Ovary (tissue), 9 donors: Measurements from ENCODE around the gene BFSP2. TPM values are rescaled to one million over a fixed set of nuclear protein-coding genes. Genes with fewer than 3 reads are reported as not detected.

Experiments used
- DNase-seq, 5 donors: peaks; one replicate each; pipeline ENCODE4 v3.0.0-alpha.2; 2019 to 2020
- H3K27ac ChIP-seq, 2 donors: fragments of 200-600 bp; one replicate each; pipeline versions ENCODE4 v1.5.1 to v1.8.0; 2019 to 2022
- H3K27me3 ChIP-seq: fragments of 200-600 bp; one replicate; pipeline ENCODE4 v1.8.0; 2022
- H3K36me3 ChIP-seq: fragments of 200-600 bp; sonication (generic); one replicate; pipeline ENCODE4 v1.5.1; 2019
- H3K4me1 ChIP-seq: one replicate; pipeline ENCODE4 v1.8.1; 2013; ENCODE audit warnings: mild to moderate bottlenecking, moderate library complexity; ENCODE audit not compliant: insufficient read depth
- H3K4me3 ChIP-seq: fragments of 200-600 bp; sonication (generic); one replicate; pipeline ENCODE4 v1.5.1; 2017
- H3K9me3 ChIP-seq, 2 donors: fragments of 200-600 bp in 1 of 2; sonication (generic) in 1 of 2; one replicate each; pipeline versions ENCODE4 v1.5.1 to v1.8.1; 2013 to 2019; ENCODE audit warnings: mild to moderate bottlenecking in 1 of 2, moderate library complexity in 1 of 2
- CTCF ChIP-seq, 3 donors: fragments of 450-650 bp in 2 of 3; fragments of 200-600 bp in 1 of 3; IDR thresholded peaks; one replicate each; pipeline versions ENCODE4 v1.5.1 to v1.8.0; 2016 to 2022; ENCODE audit warnings: antibody characterized with exemption in 3 of 3, mild to moderate bottlenecking in 1 of 3
- EP300 ChIP-seq: sonication (generic); formaldehyde crosslinking; IDR thresholded peaks from one replicate; pipeline ENCODE4 v1.6.1; 2017; ENCODE audit warnings: antibody characterized with exemption
- POLR2A ChIP-seq: fragments of 450-650 bp; IDR thresholded peaks from one replicate; pipeline ENCODE4 v1.6.1; 2017; ENCODE audit warnings: antibody characterized with exemption, mild to moderate bottlenecking, moderate library complexity
- WGBS, 3 donors: extraction: QIAGEN DNeasy Blood & Tissue Kit in 1 of 3; methylation state at CpG; one replicate each; pipeline versions ENCODE4 v1.1.5 to v1.1.7; 2013 to 2017; 5-methylcytosine and 5-hydroxymethylcytosine counted together
- intact Hi-C, 4 donors: fragments of 100-400 bp; cut with DNase I; formaldehyde crosslinking; loops; one replicate each; pipeline versions ENCODE4 v1.11.0 to v1.15.1; 2022 to 2023
- polyA plus RNA-seq, 2 donors: library from polyadenylated mRNA; stranded (reverse); fragments of 200-250 nt in 1 of 2; fragments of 350-450 nt in 1 of 2; fragmentation: Illumina TruSeq in 1 of 2; extraction: RNeasy Lipid Tissue Mini Kit (QIAGEN cat#74804) in 1 of 2; gene quantifications; one replicate each; pipeline ENCODE4 v1.2.3, GENCODE V29; 2013 to 2014
- total RNA-seq, 7 donors: library from RNA; depleted of rRNA in 2 of 7; stranded (reverse); fragments of >200 nt in 2 of 7; fragmentation: NEBNext Ultra II Directional in 3 of 7; extraction: Animal tissue kit (Norgen Biotek cat#: 25700) in 3 of 7; gene quantifications; one replicate each; pipeline versions ENCODE4 v1.1.0 to v1.2.4, GENCODE V29; 2016 to 2023
- donor health status: DM: no; HTN: no; CAD: no; lungs with moderate emphysema.
- donor health status: DM: no; HTN: no; CAD: no.
- donor health status: Bipolar disorder and iron deficiency.
- donor health status: DM: yes; HTN: yes; CAD: no.
- donor health status: DM: no; HTN: no; CAD: no.
- donor health status: DM: yes; HTN: yes; CAD: no.

Gene BFSP2
- total and polyA plus RNA-seq, 9 donors = not detected

GRCh38 chr3:133408961-133409360 is 9.1 kb downstream of the BFSP2 start:
- intact Hi-C loops = no loop called here
- Histone ChIP-seq H3K36me3 (no peaks in the 10 kb centered on the region), H3K4me1 (no peaks in the 10 kb centered on the region), H3K27me3 (no peaks in the 10 kb centered on the region), H3K4me3 (no peak overlapping the region), H3K9me3 (no peaks in the 10 kb centered on the region), H3K27ac (no peak overlapping the region)
- TF ChIP-seq EP300 (no peak), CTCF (IDR thresholded peaks at IDR 0.05) (no peak), POLR2A (no peak)
- WGBS, 3 donors = 32 to 53% (median 34%) methylated on average over 2 of the region's 2 CpGs
- DNase-seq = no peak

GRCh38 chr3:133410191-133410892 is 10.5 kb downstream of the BFSP2 start:
- H3K4me3 ChIP-seq = no peak overlapping the region
- no peaks in the 10 kb centered on the region for H3K36me3 ChIP-seq
- H3K27ac ChIP-seq = no peak overlapping the region
- TF ChIP-seq CTCF (IDR thresholded peaks at IDR 0.05) = no peak
- TF ChIP-seq POLR2A = no peak
- no peak for TF ChIP-seq EP300
- intact Hi-C loops = no loop called here
- 77 to 79% (median 78%) methylated on average over 17 of the region's 17 CpGs for WGBS, 3 donors
- H3K4me1 ChIP-seq = no peaks in the 10 kb centered on the region
- no peaks in the 10 kb centered on the region for H3K27me3 ChIP-seq
- no peaks in the 10 kb centered on the region for H3K9me3 ChIP-seq
- no peak for DNase-seq

- H3K36me3 ChIP-seq = no peaks in the 10 kb centered on the region
- H3K27me3 ChIP-seq = no peaks in the 10 kb centered on the region
- peak in 1 of 5 donors; percentile 21 for DNase-seq
- H3K4me1 ChIP-seq = no peaks in the 10 kb centered on the region
- H3K27ac ChIP-seq = no peak overlapping the region
- 54 to 65% (median 60%) methylated on average over 26 of the region's 26 CpGs for WGBS, 3 donors
- no peaks in the 10 kb centered on the region for H3K9me3 ChIP-seq
- H3K4me3 ChIP-seq = no peak overlapping the region
- intact Hi-C loops = no loop called here
- no peak for TF ChIP-seq POLR2A
Observed at GRCh38 chr3:133412183-133413132, 12.6 kb downstream of the BFSP2 start.

GRCh38 chr3:133413161-133414020 is 13.5 kb downstream of the BFSP2 start:
- intact Hi-C loops = no loop called here
- whole genome bisulfite sequencing, 3 donors = 7 to 11% (median 10%) methylated on average over 17 of the region's 17 CpGs

More at GRCh38 chr3:133413161-133414020, 13.5 kb downstream of the BFSP2 start:
- H3K4me1 ChIP-seq = no peaks in the 10 kb centered on the region
- no peak overlapping the region for H3K27ac ChIP-seq
- peak overlapping the region; percentile 3 for H3K4me3 ChIP-seq
- no peak for DNase-seq
- no peak for TF ChIP-seq CTCF (IDR thresholded peaks at IDR 0.05)
- no peak for TF ChIP-seq POLR2A
- no peak for TF ChIP-seq EP300
- H3K27me3 ChIP-seq = no peaks in the 10 kb centered on the region
- H3K36me3 ChIP-seq = no peaks in the 10 kb centered on the region
- no peaks in the 10 kb centered on the region for H3K9me3 ChIP-seq
